ENCODE data around the gene ZKSCAN7. TPM values are rescaled to one million over a fixed set of nuclear protein-coding genes. Genes with fewer than 3 reads are reported as not detected.
"Not testable (repeated sequence)": the region's sequence is repeated elsewhere in the genome, so short reads cannot be mapped to it uniquely, and the experiment has no call there.

Gene ZKSCAN7
- total RNA-seq, 2 donors from 2014 or later: 5.6 to 15.2 TPM

GRCh38 chr3:44562147-44562546 lies 7.2 kb downstream of the ZKSCAN7 start:
- no peaks in the 10 kb centered on the region for H3K36me3 ChIP-seq
- no peak overlapping the region for H3K4me3 ChIP-seq
- H3K9me3 ChIP-seq: no peaks in the 10 kb centered on the region
- no peaks in the 10 kb centered on the region for H3K27me3 ChIP-seq (replicated peaks; ENCODE audit: insufficient read depth)
- WGBS: 93% methylated on average over 3 of the region's 3 CpGs
- H3K4me1 ChIP-seq (replicated peaks): no peaks in the 10 kb centered on the region
- TF ChIP-seq POLR2AphosphoS5 (IDR thresholded peaks at IDR 0.05) (no peak), CTCF (IDR thresholded peaks at IDR 0.05) (no peak), POLR2A (IDR thresholded peaks at IDR 0.05) (no peak)
- intact Hi-C loops (cut with DNase I): no loop called here
- H3K27ac ChIP-seq: no peak overlapping the region
- no peak for DNase-seq (ENCODE audit: low spot score)

GRCh38 chr3:44568561-44568960 lies 13.6 kb downstream of the ZKSCAN7 start:
- WGBS: 97% methylated on average over 1 of the region's 1 CpG
- H3K4me3 ChIP-seq: no peak overlapping the region
- no peak for TF ChIP-seq POLR2A (IDR thresholded peaks at IDR 0.05)
- no peak for TF ChIP-seq CTCF (IDR thresholded peaks at IDR 0.05)
- TF ChIP-seq POLR2AphosphoS5 (IDR thresholded peaks at IDR 0.05): no peak
- no peaks in the 10 kb centered on the region for H3K4me1 ChIP-seq (replicated peaks)
- H3K27me3 ChIP-seq (replicated peaks; ENCODE audit: insufficient read depth): no peaks in the 10 kb centered on the region
- no peaks in the 10 kb centered on the region for H3K9me3 ChIP-seq
- DNase-seq (ENCODE audit: low spot score): no peak
- H3K36me3 ChIP-seq: no peaks in the 10 kb centered on the region
- H3K27ac ChIP-seq: no peak overlapping the region
- intact Hi-C loops (cut with DNase I): no loop called here

GRCh38 chr3:44571024-44571423 lies 16.0 kb downstream of the ZKSCAN7 start:
- H3K4me1 ChIP-seq (replicated peaks): no peaks in the 10 kb centered on the region
- no peaks in the 10 kb centered on the region for H3K36me3 ChIP-seq
- H3K27me3 ChIP-seq (replicated peaks; ENCODE audit: insufficient read depth): no peaks in the 10 kb centered on the region
- no peaks in the 10 kb centered on the region for H3K9me3 ChIP-seq
- WGBS: 98% methylated on average over 4 of the region's 4 CpGs
- no peak for DNase-seq (ENCODE audit: low spot score)
- H3K4me3 ChIP-seq: no peak overlapping the region
- intact Hi-C loops (cut with DNase I): no loop called here
- H3K27ac ChIP-seq: no peak overlapping the region
- TF ChIP-seq POLR2A (IDR thresholded peaks at IDR 0.05) (no peak), POLR2AphosphoS5 (IDR thresholded peaks at IDR 0.05) (no peak), CTCF (IDR thresholded peaks at IDR 0.05) (no peak)

- TF ChIP-seq CTCF (IDR thresholded peaks at IDR 0.05) (no peak), POLR2A (IDR thresholded peaks at IDR 0.05) (no peak), POLR2AphosphoS5 (IDR thresholded peaks at IDR 0.05) (no peak)
Measured at GRCh38 chr3:44576613-44577012, 21.6 kb downstream of the ZKSCAN7 start.

GRCh38 chr3:44577354-44577952 lies 22.5 kb downstream of the ZKSCAN7 start:
- H3K27ac ChIP-seq; H3K9me3 ChIP-seq; DNase-seq (ENCODE audit: low spot score); H3K27me3 ChIP-seq (replicated peaks; ENCODE audit: insufficient read depth); H3K36me3 ChIP-seq; H3K4me3 ChIP-seq; H3K4me1 ChIP-seq (replicated peaks); intact Hi-C loops (cut with DNase I): not testable (repeated sequence)
- 94% methylated on average over 10 of the region's 11 CpGs for WGBS

More at GRCh38 chr3:44576613-44577012, 21.6 kb downstream of the ZKSCAN7 start:
- no peak overlapping the region for H3K4me3 ChIP-seq
- no peak for DNase-seq (ENCODE audit: low spot score)
- no peaks in the 10 kb centered on the region for H3K36me3 ChIP-seq
- H3K27ac ChIP-seq: no peak overlapping the region
- H3K9me3 ChIP-seq: no peaks in the 10 kb centered on the region
- H3K27me3 ChIP-seq (replicated peaks; ENCODE audit: insufficient read depth): no peaks in the 10 kb centered on the region
- intact Hi-C loops (cut with DNase I): no loop called here
- H3K4me1 ChIP-seq (replicated peaks): no peaks in the 10 kb centered on the region

- H3K4me3 ChIP-seq; H3K36me3 ChIP-seq; H3K27me3 ChIP-seq (replicated peaks; ENCODE audit: insufficient read depth); H3K9me3 ChIP-seq; H3K4me1 ChIP-seq (replicated peaks); intact Hi-C loops (cut with DNase I); H3K27ac ChIP-seq; DNase-seq (ENCODE audit: low spot score): not testable (repeated sequence)
- WGBS: 96% methylated on average over 22 of the region's 22 CpGs
Measured at GRCh38 chr3:44578316-44578715, 23.3 kb downstream of the ZKSCAN7 start.

GRCh38 chr3:44578924-44579515 lies 24.0 kb downstream of the ZKSCAN7 start:
- DNase-seq (ENCODE audit: low spot score); H3K36me3 ChIP-seq; H3K4me1 ChIP-seq (replicated peaks); H3K27ac ChIP-seq; H3K4me3 ChIP-seq; intact Hi-C loops (cut with DNase I); H3K27me3 ChIP-seq (replicated peaks; ENCODE audit: insufficient read depth); H3K9me3 ChIP-seq: not testable (repeated sequence)
- WGBS: 93% methylated on average over 36 of the region's 37 CpGs

- H3K36me3 ChIP-seq; intact Hi-C loops (cut with DNase I); H3K4me3 ChIP-seq; H3K27ac ChIP-seq; DNase-seq (ENCODE audit: low spot score); H3K9me3 ChIP-seq; H3K4me1 ChIP-seq (replicated peaks); H3K27me3 ChIP-seq (replicated peaks; ENCODE audit: insufficient read depth): not testable (repeated sequence)
- WGBS: 98% methylated on average over 15 of the region's 15 CpGs
Measured at GRCh38 chr3:44579749-44580148, 24.8 kb downstream of the ZKSCAN7 start.
